ENCODE results near the gene ERN1.

- TF ChIP-seq EZH2 (IDR thresholded peaks at IDR 0.05; ENCODE audit: low read length) (no peak), CTCF (optimal IDR thresholded peaks at IDR 0.05 in 1 of 3, IDR thresholded peaks at IDR 0.05 in 1 of 3, conservative IDR thresholded peaks at IDR 0.05 in 1 of 3; ENCODE audit: extremely low read depth in 1 of 3, insufficient read depth in 2 of 3, low read length in 3 of 3) (no peak)
These were observed 4.4 kb upstream of the ERN1 start for GRCh38 chr17:64134216-64134970.
